CD4-positive, CD25-positive, alpha-beta regulatory T cell (primary cell): Measurements from ENCODE around the gene NARF. TPM values are rescaled to one million over a fixed set of nuclear protein-coding genes. Genes with fewer than 3 reads are reported as not detected.
"Not testable (repeated sequence)": the region's sequence is repeated elsewhere in the genome, so short reads cannot be mapped to it uniquely, and the experiment has no call there.

Source experiments
- ATAC-seq, 2 donors: fragments of 150-1000 bp; cut with Tn5 transposase; one replicate each; pipeline ENCODE4 v1.10.0; 2021; ENCODE audit warnings: low read depth in 2 of 2, moderate number of reproducible peaks in 2 of 2, moderate library complexity in 1 of 2
- DNase-seq, 3 donors: peaks; one replicate each; pipeline versions ENCODE4 v3.0.0 to v3.0.0-alpha.2; 2012 to 2022; ENCODE audit warnings: mixed read lengths in 1 of 3
- H3K27ac ChIP-seq: one replicate; pipeline ENCODE4 v1.7.0; 2013; ENCODE audit warnings: mild to moderate bottlenecking, low read length; ENCODE audit not compliant: insufficient read depth, poor library complexity, severe bottlenecking
- H3K27me3 ChIP-seq: one replicate; pipeline ENCODE4 v1.7.0; 2013; ENCODE audit warnings: low read length; ENCODE audit not compliant: control insufficient read depth, insufficient read depth
- H3K36me3 ChIP-seq: one replicate; pipeline ENCODE4 v1.7.0; 2013; ENCODE audit warnings: mild to moderate bottlenecking, low read length, moderate library complexity; ENCODE audit not compliant: control insufficient read depth, insufficient read depth
- H3K4me1 ChIP-seq: 2 replicates; pipeline ENCODE4 v1.7.0; 2013; ENCODE audit warnings: mild to moderate bottlenecking, low read length; ENCODE audit not compliant: insufficient read depth, control insufficient read depth, poor library complexity, severe bottlenecking
- H3K4me3 ChIP-seq: one replicate; pipeline ENCODE4 v1.7.0; 2013; ENCODE audit warnings: low read depth, mild to moderate bottlenecking, low read length, moderate library complexity
- H3K9me3 ChIP-seq, 2 experiments: 1 replicate in 1 of 2; 2 replicates in 1 of 2; pipeline ENCODE4 v1.7.0; 2013; ENCODE audit warnings: low read length in 2 of 2, mild to moderate bottlenecking in 1 of 2, moderate library complexity in 1 of 2; ENCODE audit not compliant: control insufficient read depth in 2 of 2
- H3K27ac Mint-ChIP-seq, 3 donors: one replicate each; pipeline ENCODE4 v1.8.0; 2020 to 2022; ENCODE audit warnings: mild to moderate bottlenecking in 3 of 3, mixed read lengths in 3 of 3, moderate library complexity in 2 of 3
- H3K27me3 Mint-ChIP-seq: one replicate; pipeline ENCODE4 v1.8.0; 2022; ENCODE audit warnings: mild to moderate bottlenecking, mixed read lengths
- H3K36me3 Mint-ChIP-seq: one replicate; pipeline ENCODE4 v1.8.0; 2020; ENCODE audit warnings: mixed read lengths
- H3K4me1 Mint-ChIP-seq, 4 donors: one replicate each; pipeline ENCODE4 v1.8.0; 2020 to 2022; ENCODE audit warnings: mixed read lengths in 4 of 4, mild to moderate bottlenecking in 1 of 4
- H3K4me3 Mint-ChIP-seq, 4 donors: one replicate each; pipeline ENCODE4 v1.8.0; 2020 to 2022; ENCODE audit warnings: mild to moderate bottlenecking in 4 of 4, mixed read lengths in 4 of 4, moderate library complexity in 3 of 4
- H3K9me3 Mint-ChIP-seq, 7 donors: one replicate each; pipeline ENCODE4 v1.8.0; 2020 to 2022; ENCODE audit warnings: mixed read lengths in 7 of 7, mild to moderate bottlenecking in 3 of 7, moderate library complexity in 2 of 7
- polyA plus RNA-seq, 4 donors: library from polyadenylated mRNA; unstranded; fragments of 300-500 nt; fragmentation: Illumina TruSeq; gene quantifications; one replicate each; pipeline ENCODE4 v1.2.3, GENCODE V29; 2021
- total RNA-seq: library from RNA; stranded (reverse); gene quantifications from one replicate; pipeline ENCODE4 v1.2.3, GENCODE V29; 2022

NARF gene
- total and polyA plus RNA-seq, 5 donors from 2014 or later, result 93.2 to 141 (median 112) TPM

- no peak for DNase-seq
- H3K36me3 Mint-ChIP-seq, result peaks cover 12% of the 10 kb centered on the region
Observed at GRCh38 chr17:82528484-82529265, 70.1 kb downstream of the NARF start.

GRCh38 chr17:82529914-82530300 lies 71.4 kb downstream of the NARF start:
- DNase-seq, result no peak
- Mint-ChIP-seq H3K4me1 (peaks cover 32 to 69% (median 58%) of the 10 kb centered on the region in 4 donors), H3K27ac (no peak overlapping the region), H3K4me3 (peak overlapping the region in 1 of 4 donors; percentile 71), H3K9me3 (no peaks in the 10 kb centered on the region), H3K27me3 (no peaks in the 10 kb centered on the region), H3K36me3 (peaks cover 15% of the 10 kb centered on the region)
- H3K36me3 ChIP-seq, result no peaks in the 10 kb centered on the region
- H3K27ac ChIP-seq, result no peak overlapping the region
- no peaks in the 10 kb centered on the region for H3K27me3 ChIP-seq
- no peak for ATAC-seq
- no peak overlapping the region for H3K4me3 ChIP-seq
- H3K9me3 ChIP-seq, result no peaks in the 10 kb centered on the region
- peaks cover 33% of the 10 kb centered on the region for H3K4me1 ChIP-seq

More at GRCh38 chr17:82528484-82529265, 70.1 kb downstream of the NARF start:
- H3K4me1 ChIP-seq, result peaks cover 39% of the 10 kb centered on the region
- Mint-ChIP-seq H3K4me1 (peaks cover 22 to 67% (median 55%) of the 10 kb centered on the region in 4 donors), H3K27me3 (no peaks in the 10 kb centered on the region), H3K4me3 (peak overlapping the region; percentile 9 to 64 (median 50)), H3K27ac (peak overlapping the region in 1 of 3 donors; percentile 68), H3K9me3 (no peaks in the 10 kb centered on the region)
- no peaks in the 10 kb centered on the region for H3K27me3 ChIP-seq
- no peak for ATAC-seq
- H3K9me3 ChIP-seq, result no peaks in the 10 kb centered on the region
- no peaks in the 10 kb centered on the region for H3K36me3 ChIP-seq
- no peak overlapping the region for H3K27ac ChIP-seq
- no peak overlapping the region for H3K4me3 ChIP-seq

DNA sequence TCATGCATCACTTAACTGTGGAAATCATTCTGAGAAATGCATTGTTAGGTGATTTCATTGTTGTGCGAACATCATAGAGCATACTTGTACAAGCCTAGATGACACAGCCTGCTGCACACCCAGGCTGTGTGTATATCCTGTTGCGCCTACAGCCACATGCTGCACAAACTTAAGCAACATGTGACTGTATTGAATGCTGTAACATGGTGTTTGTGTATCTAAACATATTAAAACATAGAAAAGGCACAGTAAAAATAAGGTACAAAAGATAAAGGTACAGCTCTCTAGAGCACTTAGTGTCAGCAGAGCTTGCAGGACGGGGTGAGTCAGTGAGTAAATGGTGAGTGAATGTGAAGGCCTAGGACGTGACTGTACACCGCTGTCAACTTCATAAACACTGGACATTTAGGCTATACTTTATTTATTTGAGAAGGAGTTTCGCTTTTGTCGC lies 72.9 kb downstream of the NARF start:
- H3K36me3 Mint-ChIP-seq, result peaks cover 8% of the 10 kb centered on the region
- DNase-seq (peak in 1 of 3 donors; percentile 42), ATAC-seq (peak in 1 of 2 donors; percentile 58)
- Histone ChIP-seq H3K36me3 (no peaks in the 10 kb centered on the region), H3K27ac (no peak overlapping the region), H3K4me1 (peaks cover 29% of the 10 kb centered on the region), H3K4me3 (peak overlapping the region; percentile 45), H3K9me3 (no peaks in the 10 kb centered on the region), H3K27me3 (no peaks in the 10 kb centered on the region)
- no peaks in the 10 kb centered on the region for H3K27me3 Mint-ChIP-seq
- H3K4me3 Mint-ChIP-seq, result peak overlapping the region; percentile 31 to 65 (median 52)
- H3K4me1 Mint-ChIP-seq, result peaks cover 36 to 72% (median 62%) of the 10 kb centered on the region in 4 donors
- peak overlapping the region; percentile 57 to 90 (median 82) for H3K27ac Mint-ChIP-seq
- no peaks in the 10 kb centered on the region for H3K9me3 Mint-ChIP-seq

- no peaks in the 10 kb centered on the region for H3K9me3 Mint-ChIP-seq
- peaks cover 26% of the 10 kb centered on the region for H3K4me1 ChIP-seq
- peak overlapping the region; percentile 38 to 76 (median 67) for H3K27ac Mint-ChIP-seq
Observed at GRCh38 chr17:82534401-82534812, 75.9 kb downstream of the NARF start.

DNA sequence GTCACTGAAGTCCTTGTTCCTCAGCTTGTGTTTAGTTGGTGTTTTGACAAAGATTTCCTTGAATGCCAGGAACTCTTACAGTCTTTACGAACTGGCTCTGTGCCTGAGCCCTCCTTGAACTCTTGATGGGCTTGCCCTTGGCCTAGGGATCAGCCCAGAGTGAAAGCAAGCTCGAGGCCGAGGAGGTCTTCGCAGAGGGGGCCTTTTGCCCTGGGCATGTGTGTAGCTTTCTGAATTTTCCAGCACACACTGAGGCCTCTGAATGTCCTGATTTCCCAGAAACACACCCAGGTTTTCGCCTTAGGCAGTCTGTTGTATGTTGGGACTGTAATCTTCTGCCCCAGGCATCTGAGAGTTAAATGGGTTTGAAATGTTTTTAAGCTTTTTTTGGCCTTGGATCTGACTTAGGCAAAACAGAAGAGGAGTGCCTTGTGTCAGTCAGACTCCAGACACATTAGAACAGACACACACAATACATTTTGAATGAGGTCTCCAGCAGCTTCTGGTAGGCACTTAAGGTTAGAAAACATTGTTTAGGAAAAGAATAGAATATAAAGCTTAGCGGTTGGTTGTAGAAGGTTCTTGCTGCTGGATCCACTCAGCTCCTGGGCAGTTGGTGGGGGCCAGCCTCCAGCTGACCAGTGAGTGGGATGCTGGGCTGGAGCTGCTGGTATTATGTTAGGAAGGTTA lies 78.1 kb downstream of the NARF start:
- ATAC-seq, result no peak
- Mint-ChIP-seq H3K4me1 (peaks cover 27 to 58% (median 49%) of the 10 kb centered on the region in 4 donors), H3K27ac (peak overlapping the region in 2 of 3 donors; percentile 73 to 89), H3K36me3 (peaks cover 3% of the 10 kb centered on the region), H3K4me3 (peak overlapping the region; percentile 33 to 69 (median 54)), H3K9me3 (no peaks in the 10 kb centered on the region), H3K27me3 (no peaks in the 10 kb centered on the region)
- no peak for DNase-seq
- no peak overlapping the region for H3K27ac ChIP-seq
- no peaks in the 10 kb centered on the region for H3K36me3 ChIP-seq
- H3K4me1 ChIP-seq, result peaks cover 12% of the 10 kb centered on the region
- no peaks in the 10 kb centered on the region for H3K9me3 ChIP-seq
- no peaks in the 10 kb centered on the region for H3K27me3 ChIP-seq
- no peak overlapping the region for H3K4me3 ChIP-seq

More at GRCh38 chr17:82534401-82534812, 75.9 kb downstream of the NARF start:
- H3K9me3 ChIP-seq, result no peaks in the 10 kb centered on the region
- no peaks in the 10 kb centered on the region for H3K27me3 ChIP-seq
- H3K27ac ChIP-seq, result no peak overlapping the region
- DNase-seq (no peak), ATAC-seq (no peak)
- H3K4me3 Mint-ChIP-seq, result peak overlapping the region in 1 of 4 donors; percentile 34
- no peak overlapping the region for H3K4me3 ChIP-seq
- no peaks in the 10 kb centered on the region for H3K36me3 ChIP-seq
- H3K4me1 Mint-ChIP-seq, result peaks cover 32 to 68% (median 58%) of the 10 kb centered on the region in 4 donors
- H3K27me3 Mint-ChIP-seq, result no peaks in the 10 kb centered on the region
- peaks cover 8% of the 10 kb centered on the region for H3K36me3 Mint-ChIP-seq

- not testable (repeated sequence) for ATAC-seq, H3K27me3 Mint-ChIP-seq, H3K4me3 Mint-ChIP-seq, H3K27ac ChIP-seq, H3K4me3 ChIP-seq, H3K36me3 ChIP-seq, H3K36me3 Mint-ChIP-seq, H3K27me3 ChIP-seq, H3K9me3 ChIP-seq, H3K9me3 Mint-ChIP-seq, DNase-seq
- H3K4me1 ChIP-seq, result peaks cover 10% of the 10 kb centered on the region
- H3K4me1 Mint-ChIP-seq, result peaks cover 27 to 57% (median 48%) of the 10 kb centered on the region in 4 donors
- peak overlapping the region in 1 of 3 donors; percentile 74 for H3K27ac Mint-ChIP-seq
Observed at GRCh38 chr17:82537228-82537627, 78.7 kb downstream of the NARF start.

DNA sequence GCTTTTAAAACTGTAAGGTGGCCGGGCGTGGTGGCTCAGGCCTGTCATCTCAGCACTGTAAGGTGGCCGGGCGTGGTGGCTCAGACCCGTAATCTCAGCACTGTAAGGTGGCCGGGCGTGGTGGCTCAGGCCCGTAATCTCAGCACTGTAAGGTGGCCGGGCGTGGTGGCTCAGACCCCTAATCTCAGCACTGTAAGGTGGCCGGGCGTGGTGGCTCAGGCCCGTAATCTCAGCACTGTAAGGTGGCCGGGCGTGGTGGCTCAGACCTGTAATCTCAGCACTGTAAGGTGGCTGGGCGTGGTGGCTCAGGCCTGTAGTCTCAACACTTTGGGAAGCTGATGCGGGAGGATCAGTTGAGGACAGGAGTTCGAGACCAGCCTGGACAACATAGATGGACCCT lies 80.5 kb downstream of the NARF start:
- Mint-ChIP-seq H3K4me1 (peaks cover 23 to 65% (median 48%) of the 10 kb centered on the region in 4 donors), H3K27ac (peak overlapping the region in 1 of 3 donors; percentile 54), H3K4me3 (peak overlapping the region in 2 of 4 donors; percentile 25 to 66)
- not testable (repeated sequence) for H3K27me3 ChIP-seq, H3K27ac ChIP-seq, H3K9me3 Mint-ChIP-seq, H3K36me3 ChIP-seq, ATAC-seq, DNase-seq, H3K4me3 ChIP-seq, H3K9me3 ChIP-seq, H3K27me3 Mint-ChIP-seq, H3K36me3 Mint-ChIP-seq
- H3K4me1 ChIP-seq, result peaks cover 10% of the 10 kb centered on the region
